Esophagus squamous epithelium (tissue), 5 donors: ENCODE measurements around the gene DCST2. TPM values are rescaled to one million over a fixed set of nuclear protein-coding genes. Genes with fewer than 3 reads are reported as not detected.

Source experiments
- DNase-seq: peaks from one replicate; lab custom pipeline; 2025; lab: John Stamatoyannopoulos, UW
- H3K27ac ChIP-seq, 4 donors: fragments of 200-600 bp; sonication (generic); one replicate each; pipeline ENCODE4 v1.5.1; 2016 to 2019; ENCODE audit warnings: mild to moderate bottlenecking in 1 of 4
- H3K27me3 ChIP-seq, 4 donors: fragments of 200-600 bp; sonication (generic); 1 replicate in 3 of 4; 2 replicates in 1 of 4; pipeline versions ENCODE4 v1.5.1 to v1.6.0; 2017 to 2021; ENCODE audit warnings: antibody characterized with exemption in 1 of 4
- H3K36me3 ChIP-seq, 3 donors: fragments of 200-600 bp; sonication (generic); one replicate each; pipeline ENCODE4 v1.5.1; 2016 to 2019
- H3K4me1 ChIP-seq, 3 donors: fragments of 200-600 bp; sonication (generic); one replicate each; pipeline ENCODE4 v1.5.1; 2017 to 2019
- H3K4me3 ChIP-seq, 4 donors: fragments of 200-600 bp; sonication (generic); 1 replicate in 3 of 4; 2 replicates in 1 of 4; pipeline ENCODE4 v1.5.1; 2016 to 2019; ENCODE audit warnings: mild to moderate bottlenecking in 2 of 4, moderate library complexity in 1 of 4
- H3K9me3 ChIP-seq, 3 donors: fragments of 200-600 bp; sonication (generic); one replicate each; pipeline ENCODE4 v1.5.1; 2016 to 2019
- CTCF ChIP-seq, 6 experiments: fragments of 450-650 bp in 4 of 6; fragments of 200-600 bp in 2 of 6; sonication (generic) in 2 of 6; IDR thresholded peaks; one replicate each; pipeline ENCODE4 v1.5.1; 2016 to 2019; ENCODE audit warnings: antibody characterized with exemption in 6 of 6, mild to moderate bottlenecking in 4 of 6, moderate library complexity in 4 of 6
- POLR2A ChIP-seq, 4 donors: fragments of 450-650 bp; IDR thresholded peaks; one replicate each; pipeline ENCODE4 v1.6.1; 2017; ENCODE audit warnings: antibody characterized with exemption in 4 of 4, mild to moderate bottlenecking in 4 of 4, moderate library complexity in 3 of 4
- WGBS, 2 donors: methylation state at CpG; one replicate each; pipeline ENCODE4 v1.1.5; 2018; 5-methylcytosine and 5-hydroxymethylcytosine counted together
- intact Hi-C: fragments of 100-400 bp; cut with DNase I; formaldehyde crosslinking; loops from one replicate; pipeline ENCODE4 v1.15.0; 2022
- total RNA-seq, 4 donors: library from RNA; depleted of rRNA; stranded (reverse); fragments of >200 nt; gene quantifications; one replicate each; pipeline ENCODE4 v1.1.0, GENCODE V29; 2016
- donor health status: DM: yes; HTN: yes; CAD: no.

The DCST2 gene
- total RNA-seq, 4 donors from 2014 or later, result 0.11 to 8.2 (median 0.18) TPM

GRCh38 chr1:155017946-155018316, 15.7 kb downstream of the DCST2 start:
- no peaks in the 10 kb centered on the region for H3K27me3 ChIP-seq
- H3K9me3 ChIP-seq, result no peaks in the 10 kb centered on the region
- DNase-seq, result no peak
- intact Hi-C loops, result no loop called here
- H3K4me1 ChIP-seq, result peaks cover 58 to 98% (median 67%) of the 10 kb centered on the region in 3 donors
- peak overlapping the region; percentile 21 to 68 (median 41) for H3K4me3 ChIP-seq
- no peak for TF ChIP-seq POLR2A (IDR thresholded peaks at IDR 0.05)
- no peak for TF ChIP-seq CTCF (IDR thresholded peaks at IDR 0.05)
- peaks cover 16 to 58% (median 29%) of the 10 kb centered on the region in 3 donors for H3K36me3 ChIP-seq
- peak overlapping the region; percentile 85 to 99 (median 96) for H3K27ac ChIP-seq
- WGBS, 2 donors, result 28 to 48% methylated on average over 5 of the region's 6 CpGs

- Histone ChIP-seq H3K4me3 (peak overlapping the region; percentile 21 to 68 (median 41)), H3K27me3 (no peaks in the 10 kb centered on the region), H3K27ac (peak overlapping the region; percentile 85 to 99 (median 96)), H3K9me3 (no peaks in the 10 kb centered on the region), H3K36me3 (peaks cover 16 to 59% (median 29%) of the 10 kb centered on the region in 3 donors), H3K4me1 (peaks cover 65 to 98% (median 70%) of the 10 kb centered on the region in 3 donors)
- intact Hi-C loops, result no loop called here
- DNase-seq, result peak; percentile 52
- TF ChIP-seq POLR2A (IDR thresholded peaks at IDR 0.05) (peak in 2 of 4 donors; percentile 38 to 40), CTCF (IDR thresholded peaks at IDR 0.05) (peak; percentile 96 to 99 (median 98))
- 2 to 5% methylated on average over 13 to 14 of the region's 49 CpGs for WGBS, 2 donors
These were observed 16.3 kb downstream of the DCST2 start for GRCh38 chr1:155017041-155017945.

- WGBS, 2 donors, result 72 to 83% methylated on average over 11 to 16 of the region's 26 CpGs
- DNase-seq, result no peak
- H3K27ac ChIP-seq, result peak overlapping the region; percentile 85 to 99 (median 96)
- intact Hi-C loops, result no loop called here
- H3K9me3 ChIP-seq, result no peaks in the 10 kb centered on the region
- H3K27me3 ChIP-seq, result no peaks in the 10 kb centered on the region
- H3K4me3 ChIP-seq, result peak overlapping the region in 1 of 4 donors; percentile 68
- H3K4me1 ChIP-seq, result peaks cover 74 to 98% (median 80%) of the 10 kb centered on the region in 3 donors
- TF ChIP-seq POLR2A (IDR thresholded peaks at IDR 0.05), result no peak
- TF ChIP-seq CTCF (IDR thresholded peaks at IDR 0.05), result no peak
- peaks cover 16 to 59% (median 29%) of the 10 kb centered on the region in 3 donors for H3K36me3 ChIP-seq
These were observed 17.2 kb downstream of the DCST2 start for GRCh38 chr1:155016231-155016831.

- intact Hi-C loops, result no loop called here
- H3K36me3 ChIP-seq, result peaks cover 16 to 59% (median 32%) of the 10 kb centered on the region in 3 donors
These were observed 17.9 kb downstream of the DCST2 start for GRCh38 chr1:155015527-155016230.

More at GRCh38 chr1:155015527-155016230, 17.9 kb downstream of the DCST2 start:
- no peaks in the 10 kb centered on the region for H3K9me3 ChIP-seq
- H3K27me3 ChIP-seq, result no peaks in the 10 kb centered on the region
- 43 to 53% methylated on average over 4 to 10 of the region's 16 CpGs for WGBS, 2 donors
- no peak for DNase-seq
- TF ChIP-seq POLR2A (IDR thresholded peaks at IDR 0.05) (no peak), CTCF (IDR thresholded peaks at IDR 0.05) (no peak)
- no peak overlapping the region for H3K4me3 ChIP-seq
- H3K27ac ChIP-seq, result peak overlapping the region; percentile 85 to 99 (median 96)
- peaks cover 81 to 98% (median 86%) of the 10 kb centered on the region in 3 donors for H3K4me1 ChIP-seq
